Mesenteric fat pad (tissue), 1 donor: Measurements from ENCODE around the gene CRX. TPM values are rescaled to one million over a fixed set of nuclear protein-coding genes. Genes with fewer than 3 reads are reported as not detected.
"Not testable (repeated sequence)": the region's sequence is repeated elsewhere in the genome, so short reads cannot be mapped to it uniquely, and the experiment has no call there.

Source experiments
- DNase-seq: peaks from one replicate; pipeline ENCODE4 v3.0.0-alpha.2; 2020; ENCODE audit warnings: low spot score
- total RNA-seq: library from RNA; stranded (reverse); fragmentation: NEBNext Ultra II Directional; extraction: Animal tissue kit (Norgen Biotek cat#: 25700); gene quantifications from one replicate; pipeline ENCODE4 v1.2.1, GENCODE V29; 2021
- donor health status: DM: yes; HTN: yes; CAD: no.

Gene CRX
- total RNA-seq, 1 donor from 2014 or later = not detected

- DNase-seq = not testable (repeated sequence)
Observed at GRCh38 chr19:47858646-47859285, 37.0 kb downstream of the CRX start, which contains the start of gene TPRX2. TPRX2 (plus strand) TSS chr19:47859235; CDS start chr19:47859247, 12 bp downstream.

GRCh38 chr19:47859838-47860237 lies 38.1 kb downstream of the CRX start:
- not testable (repeated sequence) for DNase-seq

- DNase-seq = no peak
Observed at GRCh38 chr19:47860602-47861297, 39.0 kb downstream of the CRX start.

- DNase-seq = no peak
Observed at GRCh38 chr19:47861630-47862029, 39.9 kb downstream of the CRX start.

GRCh38 chr19:47863514-47863936 lies 41.8 kb downstream of the CRX start:
- peak; percentile 92 for DNase-seq

- no peak for DNase-seq
Observed at GRCh38 chr19:47865166-47865565, 43.4 kb downstream of the CRX start.

- no peak for DNase-seq
Observed at GRCh38 chr19:47878906-47879305, 57.2 kb downstream of the CRX start.

- DNase-seq = not testable (repeated sequence)
Observed at GRCh38 chr19:47879385-47879784, 57.6 kb downstream of the CRX start.

GRCh38 chr19:47881757-47882156 lies 60.0 kb downstream of the CRX start:
- DNase-seq = no peak

- DNase-seq = no peak
Observed at GRCh38 chr19:47882890-47883289, 61.2 kb downstream of the CRX start.

- DNase-seq = no peak
Observed at GRCh38 chr19:47885067-47885463, 63.3 kb downstream of the CRX start.

- no peak for DNase-seq
Observed at GRCh38 chr19:47886010-47886559, 64.3 kb downstream of the CRX start, which contains the start of gene SULT2A1. SULT2A1 (minus strand) TSS chr19:47886315; CDS start chr19:47886257, 58 bp downstream.

GRCh38 chr19:47890865-47891621 lies 69.3 kb downstream of the CRX start:
- DNase-seq = no peak

GRCh38 chr19:47891622-47891922 lies 69.8 kb downstream of the CRX start:
- DNase-seq = no peak

- DNase-seq = no peak
Observed at GRCh38 chr19:47891923-47892666, 70.4 kb downstream of the CRX start.

Other genes with a start within 250 kb of the CRX start
- gene ZNF541, start 248.8 kb upstream of the CRX start, total RNA-seq = 0.87 TPM
- 14.5 TPM for gene BICRA, start 212.8 kb upstream of the CRX start, total RNA-seq
- 327 TPM for gene EHD2, start 108.5 kb upstream of the CRX start, total RNA-seq
- 194 TPM for gene NOP53, start 76.4 kb upstream of the CRX start, total RNA-seq
- 232 TPM for gene SELENOW, start 43.2 kb upstream of the CRX start, total RNA-seq
- gene TPRX1, start 17.4 kb upstream of the CRX start, total RNA-seq = not detected
- not detected for gene TPRX2, start 37.3 kb downstream of the CRX start, total RNA-seq
- not detected for gene SULT2A1, start 64.4 kb downstream of the CRX start, total RNA-seq
- not detected for gene BSPH1, start 170.2 kb downstream of the CRX start, total RNA-seq
- not detected for gene ELSPBP1, start 172.7 kb downstream of the CRX start, total RNA-seq
- not detected for gene CABP5, start 222.1 kb downstream of the CRX start, total RNA-seq